KMS-11 (cell line): ENCODE measurements around the gene PRICKLE4.

Source experiments
- H2AFZ ChIP-seq: fragments of 200-600 bp; sonication (generic); 2 replicates; pipeline ENCODE4 v1.6.1; 2016; ENCODE audit warnings: antibody characterized with exemption, mixed run types, low read depth
- H3K27ac ChIP-seq: fragments of 200-600 bp; sonication (generic); 2 replicates; pipeline ENCODE4 v1.6.1; 2016; ENCODE audit warnings: mild to moderate bottlenecking, mixed run types
- H3K27me3 ChIP-seq: fragments of 200-600 bp; sonication (generic); 2 replicates; pipeline ENCODE4 v1.6.1; 2017; ENCODE audit warnings: mild to moderate bottlenecking, low read depth, mixed run types, moderate library complexity; ENCODE audit not compliant: insufficient read depth
- H3K36me3 ChIP-seq: fragments of 200-600 bp; sonication (generic); 2 replicates; pipeline ENCODE4 v1.6.1; 2017; ENCODE audit warnings: mild to moderate bottlenecking, mixed run types; ENCODE audit not compliant: insufficient read depth
- H3K4me1 ChIP-seq: fragments of 200-600 bp; sonication (generic); 2 replicates; pipeline ENCODE4 v1.6.1; 2016; ENCODE audit warnings: mild to moderate bottlenecking, low read depth, mixed run types; ENCODE audit not compliant: poor library complexity, severe bottlenecking
- H3K4me2 ChIP-seq: fragments of 200-600 bp; sonication (generic); 2 replicates; pipeline ENCODE4 v1.7.0; 2016; ENCODE audit warnings: mild to moderate bottlenecking, mixed run types
- H3K4me3 ChIP-seq: fragments of 200-600 bp; sonication (generic); IDR thresholded peaks from 2 replicates; pipeline ENCODE4 v1.6.1; 2017; ENCODE audit warnings: low read depth, low read length, mixed read lengths; ENCODE audit not compliant: insufficient read depth
- H3K79me2 ChIP-seq: fragments of 200-600 bp; sonication (generic); 2 replicates; pipeline ENCODE4 v1.6.1; 2016; ENCODE audit warnings: low read depth, mixed run types; ENCODE audit not compliant: insufficient read depth
- H3K9ac ChIP-seq: fragments of 200-600 bp; sonication (generic); 2 replicates; pipeline ENCODE4 v1.6.1; 2016; ENCODE audit warnings: mild to moderate bottlenecking, mixed run types
- H4K20me1 ChIP-seq: fragments of 200-600 bp; sonication (generic); 2 replicates; pipeline ENCODE4 v1.6.1; 2016; ENCODE audit warnings: mild to moderate bottlenecking, mixed run types; ENCODE audit not compliant: insufficient read depth
- TF ChIP-seq, protein P1 (sequence below): fragments of 200-600 bp; sonication (generic); conservative IDR thresholded peaks from 2 replicates; pipeline ENCODE4 v1.6.1; 2017; ENCODE audit warnings: low read depth, mild to moderate bottlenecking, antibody characterized with exemption, low read length, moderate library complexity, mixed read lengths

Gene PRICKLE4

DNA sequence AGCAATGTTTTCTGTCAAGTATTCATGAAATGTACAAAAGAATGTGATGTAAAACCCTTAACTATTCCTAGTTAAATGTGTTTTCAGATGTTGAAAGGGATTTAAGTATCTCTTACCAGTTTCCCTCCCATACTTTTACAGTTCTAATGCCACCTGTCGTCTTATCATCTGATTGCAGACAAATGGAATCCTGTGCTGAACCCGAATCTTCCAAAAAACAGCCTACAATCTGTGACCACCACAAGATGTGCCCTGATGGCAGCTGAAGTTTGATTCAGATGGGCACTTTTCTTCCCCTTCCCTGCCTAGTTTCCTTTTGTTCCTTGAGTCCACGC lies 8.8 kb downstream of the PRICKLE4 start:
- no peak overlapping the region for H3K4me3 ChIP-seq
- no peaks in the 10 kb centered on the region for H3K36me3 ChIP-seq
- peaks cover 9% of the 10 kb centered on the region; the same call in 1 of the 2 replicates for H3K27me3 ChIP-seq
- H2AFZ ChIP-seq = no peak overlapping the region
- no peaks in the 10 kb centered on the region for H4K20me1 ChIP-seq
- H3K4me1 ChIP-seq = peaks cover 14% of the 10 kb centered on the region
- TF ChIP-seq, protein P1, sequence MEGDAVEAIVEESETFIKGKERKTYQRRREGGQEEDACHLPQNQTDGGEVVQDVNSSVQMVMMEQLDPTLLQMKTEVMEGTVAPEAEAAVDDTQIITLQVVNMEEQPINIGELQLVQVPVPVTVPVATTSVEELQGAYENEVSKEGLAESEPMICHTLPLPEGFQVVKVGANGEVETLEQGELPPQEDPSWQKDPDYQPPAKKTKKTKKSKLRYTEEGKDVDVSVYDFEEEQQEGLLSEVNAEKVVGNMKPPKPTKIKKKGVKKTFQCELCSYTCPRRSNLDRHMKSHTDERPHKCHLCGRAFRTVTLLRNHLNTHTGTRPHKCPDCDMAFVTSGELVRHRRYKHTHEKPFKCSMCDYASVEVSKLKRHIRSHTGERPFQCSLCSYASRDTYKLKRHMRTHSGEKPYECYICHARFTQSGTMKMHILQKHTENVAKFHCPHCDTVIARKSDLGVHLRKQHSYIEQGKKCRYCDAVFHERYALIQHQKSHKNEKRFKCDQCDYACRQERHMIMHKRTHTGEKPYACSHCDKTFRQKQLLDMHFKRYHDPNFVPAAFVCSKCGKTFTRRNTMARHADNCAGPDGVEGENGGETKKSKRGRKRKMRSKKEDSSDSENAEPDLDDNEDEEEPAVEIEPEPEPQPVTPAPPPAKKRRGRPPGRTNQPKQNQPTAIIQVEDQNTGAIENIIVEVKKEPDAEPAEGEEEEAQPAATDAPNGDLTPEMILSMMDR = no peak
- H3K9ac ChIP-seq = no peak overlapping the region
- no peak overlapping the region for H3K4me2 ChIP-seq
- peaks cover 21% of the 10 kb centered on the region for H3K79me2 ChIP-seq
- H3K27ac ChIP-seq = no peak overlapping the region

DNA sequence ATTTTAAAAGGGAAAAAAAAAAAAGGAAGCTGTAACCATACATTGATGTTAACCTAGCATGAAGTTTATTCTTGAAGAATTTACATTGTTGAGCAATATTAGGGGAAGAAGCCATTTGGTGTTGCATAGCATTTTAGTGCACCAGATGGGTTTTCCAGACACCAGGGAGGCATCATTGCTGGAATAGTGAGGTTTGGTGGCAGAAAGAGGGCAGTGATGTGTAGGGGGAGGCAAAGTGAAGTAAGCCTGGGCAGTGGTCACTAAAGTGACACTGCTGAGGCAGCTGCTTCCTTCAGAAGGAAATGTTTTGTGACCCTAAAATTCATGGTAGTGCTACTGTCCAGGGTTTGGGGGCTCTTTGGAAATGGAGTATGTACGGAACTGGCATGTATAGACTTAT lies 9.5 kb downstream of the PRICKLE4 start:
- Histone ChIP-seq H3K4me3 (no peak overlapping the region), H3K79me2 (peaks cover 21% of the 10 kb centered on the region), H3K4me1 (peaks cover 14% of the 10 kb centered on the region), H2AFZ (no peak overlapping the region), H3K9ac (no peak overlapping the region), H3K4me2 (no peak overlapping the region), H4K20me1 (no peaks in the 10 kb centered on the region), H3K27ac (no peak overlapping the region), H3K27me3 (peaks cover 4% of the 10 kb centered on the region; the same call in 1 of the 2 replicates), H3K36me3 (no peaks in the 10 kb centered on the region)
- TF ChIP-seq, protein P1 = no peak

DNA sequence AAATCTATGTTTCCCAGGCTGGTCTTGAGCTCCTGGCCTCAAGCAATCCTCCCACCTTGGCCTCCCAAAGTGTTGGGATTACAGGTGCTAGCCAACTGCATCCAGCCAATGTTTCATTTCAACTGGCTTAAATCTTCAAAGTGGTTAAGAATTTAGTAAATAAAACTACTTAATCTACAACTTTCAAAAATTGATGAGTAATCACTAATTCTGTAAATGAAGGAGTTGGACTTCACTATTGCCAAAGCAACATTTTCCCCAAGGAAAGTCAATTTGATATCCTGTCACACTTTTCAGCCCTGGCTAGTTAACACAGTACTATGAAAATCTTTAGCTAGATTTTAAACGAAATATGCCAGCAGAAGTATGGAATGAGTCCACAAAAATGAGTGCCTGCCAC lies 10.7 kb downstream of the PRICKLE4 start:
- Histone ChIP-seq H3K79me2 (peaks cover 21% of the 10 kb centered on the region), H2AFZ (no peak overlapping the region), H4K20me1 (no peaks in the 10 kb centered on the region), H3K4me2 (no peak overlapping the region), H3K4me1 (peaks cover 9% of the 10 kb centered on the region), H3K9ac (no peak overlapping the region), H3K36me3 (no peaks in the 10 kb centered on the region), H3K27ac (no peak overlapping the region), H3K27me3 (no peaks in the 10 kb centered on the region), H3K4me3 (no peak overlapping the region)
- TF ChIP-seq, protein P1 = no peak

DNA sequence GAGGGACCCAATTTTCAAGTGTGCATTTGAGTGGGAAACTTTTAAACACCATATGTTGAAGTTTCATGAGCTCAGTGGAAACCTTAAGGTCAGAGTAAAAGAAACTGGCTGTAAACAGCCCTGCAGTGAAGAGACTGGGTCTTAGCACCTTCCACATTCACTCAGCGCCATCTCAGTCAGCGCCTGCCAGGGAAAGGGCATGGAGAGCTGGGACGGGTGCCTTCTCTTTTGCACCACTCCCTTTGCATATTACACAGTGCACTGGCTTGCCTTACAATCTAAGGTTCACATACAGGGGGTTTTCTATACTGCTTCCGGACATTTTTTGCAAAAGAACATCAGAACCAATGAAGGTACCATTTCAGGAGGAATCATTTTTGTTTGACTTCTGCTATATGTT lies 11.4 kb downstream of the PRICKLE4 start:
- H3K9ac ChIP-seq = no peak overlapping the region
- no peaks in the 10 kb centered on the region for H4K20me1 ChIP-seq
- no peaks in the 10 kb centered on the region for H3K36me3 ChIP-seq
- H2AFZ ChIP-seq = no peak overlapping the region
- H3K4me3 ChIP-seq = no peak overlapping the region
- no peaks in the 10 kb centered on the region for H3K27me3 ChIP-seq
- no peak overlapping the region for H3K27ac ChIP-seq
- no peak overlapping the region for H3K4me2 ChIP-seq
- peaks cover 21% of the 10 kb centered on the region for H3K79me2 ChIP-seq
- peaks cover 9% of the 10 kb centered on the region for H3K4me1 ChIP-seq
- TF ChIP-seq, protein P1 = no peak
